Rectal smooth muscle tissue (tissue), 1 donor: Measurements from ENCODE around the gene DHX32.

Experiments used
- H3K27ac ChIP-seq: one replicate; pipeline ENCODE4 v1.7.0; 2013; ENCODE audit warnings: low read depth, low read length, inconsistent platforms
- H3K27me3 ChIP-seq: one replicate; pipeline ENCODE4 v1.7.0; 2013; ENCODE audit warnings: low read length; ENCODE audit not compliant: control insufficient read depth, insufficient read depth
- H3K36me3 ChIP-seq: one replicate; pipeline ENCODE4 v1.7.0; 2013; ENCODE audit warnings: low read length; ENCODE audit not compliant: control insufficient read depth, insufficient read depth
- H3K4me1 ChIP-seq: one replicate; pipeline ENCODE4 v1.7.0; 2013; ENCODE audit warnings: low read length; ENCODE audit not compliant: control insufficient read depth, insufficient read depth
- H3K4me3 ChIP-seq: one replicate; pipeline ENCODE4 v1.7.0; 2013; ENCODE audit warnings: low read length
- H3K9ac ChIP-seq: one replicate; pipeline ENCODE4 v1.7.0; 2013; ENCODE audit warnings: low read length

The DHX32 gene

GRCh38 chr10:125852487-125852886 is 28.6 kb downstream of the DHX32 start:
- Histone ChIP-seq H3K4me3 (no peak overlapping the region), H3K27ac (no peak overlapping the region), H3K4me1 (no peaks in the 10 kb centered on the region), H3K27me3 (no peaks in the 10 kb centered on the region), H3K9ac (no peak overlapping the region), H3K36me3 (peaks cover 16% of the 10 kb centered on the region)

- Histone ChIP-seq H3K27ac (no peak overlapping the region), H3K4me3 (no peak overlapping the region), H3K36me3 (peaks cover 16% of the 10 kb centered on the region)
These were observed 30.0 kb downstream of the DHX32 start for GRCh38 chr10:125850766-125851731.

GRCh38 chr10:125849448-125849847 is 31.6 kb downstream of the DHX32 start:
- H3K4me1 ChIP-seq = no peaks in the 10 kb centered on the region
- H3K9ac ChIP-seq = no peak overlapping the region
- H3K27me3 ChIP-seq = no peaks in the 10 kb centered on the region
- H3K4me3 ChIP-seq = no peak overlapping the region
- H3K36me3 ChIP-seq = peaks cover 16% of the 10 kb centered on the region
- H3K27ac ChIP-seq = no peak overlapping the region

More at GRCh38 chr10:125850766-125851731, 30.0 kb downstream of the DHX32 start:
- no peak overlapping the region for H3K9ac ChIP-seq
- H3K4me1 ChIP-seq = no peaks in the 10 kb centered on the region
- H3K27me3 ChIP-seq = no peaks in the 10 kb centered on the region

- Histone ChIP-seq H3K4me1 (no peaks in the 10 kb centered on the region), H3K9ac (no peak overlapping the region), H3K27me3 (no peaks in the 10 kb centered on the region), H3K4me3 (no peak overlapping the region), H3K36me3 (peaks cover 16% of the 10 kb centered on the region), H3K27ac (no peak overlapping the region)
These were observed 32.2 kb downstream of the DHX32 start for GRCh38 chr10:125848857-125849256.

- Histone ChIP-seq H3K27ac (no peak overlapping the region), H3K27me3 (no peaks in the 10 kb centered on the region), H3K4me3 (no peak overlapping the region), H3K36me3 (peaks cover 14% of the 10 kb centered on the region), H3K4me1 (no peaks in the 10 kb centered on the region), H3K9ac (no peak overlapping the region)
These were observed 32.7 kb downstream of the DHX32 start for GRCh38 chr10:125848371-125848770.

- peaks cover 11% of the 10 kb centered on the region for H3K36me3 ChIP-seq
- no peak overlapping the region for H3K4me3 ChIP-seq
- no peaks in the 10 kb centered on the region for H3K4me1 ChIP-seq
- H3K27ac ChIP-seq = no peak overlapping the region
- no peak overlapping the region for H3K9ac ChIP-seq
- H3K27me3 ChIP-seq = no peaks in the 10 kb centered on the region
These were observed 34.2 kb downstream of the DHX32 start for GRCh38 chr10:125846894-125847293.

GRCh38 chr10:125845617-125846016 is 35.5 kb downstream of the DHX32 start:
- H3K36me3 ChIP-seq = peaks cover 10% of the 10 kb centered on the region
- no peaks in the 10 kb centered on the region for H3K4me1 ChIP-seq
- H3K27ac ChIP-seq = no peak overlapping the region
- H3K4me3 ChIP-seq = no peak overlapping the region
- no peak overlapping the region for H3K9ac ChIP-seq
- no peaks in the 10 kb centered on the region for H3K27me3 ChIP-seq

- no peak overlapping the region for H3K9ac ChIP-seq
- H3K4me3 ChIP-seq = no peak overlapping the region
- no peak overlapping the region for H3K27ac ChIP-seq
- H3K4me1 ChIP-seq = no peaks in the 10 kb centered on the region
- no peaks in the 10 kb centered on the region for H3K27me3 ChIP-seq
- peaks cover 13% of the 10 kb centered on the region for H3K36me3 ChIP-seq
These were observed 36.3 kb downstream of the DHX32 start for GRCh38 chr10:125844751-125845221.

GRCh38 chr10:125843603-125844329 is 37.3 kb downstream of the DHX32 start:
- Histone ChIP-seq H3K27me3 (no peaks in the 10 kb centered on the region), H3K9ac (no peak overlapping the region), H3K27ac (no peak overlapping the region), H3K36me3 (peaks cover 19% of the 10 kb centered on the region), H3K4me1 (no peaks in the 10 kb centered on the region), H3K4me3 (no peak overlapping the region)

- Histone ChIP-seq H3K4me3 (no peak overlapping the region), H3K4me1 (no peaks in the 10 kb centered on the region), H3K36me3 (peaks cover 32% of the 10 kb centered on the region), H3K27ac (no peak overlapping the region), H3K9ac (no peak overlapping the region), H3K27me3 (no peaks in the 10 kb centered on the region)
These were observed 40.1 kb downstream of the DHX32 start for GRCh38 chr10:125840955-125841354.

- no peak overlapping the region for H3K9ac ChIP-seq
- peaks cover 34% of the 10 kb centered on the region for H3K36me3 ChIP-seq
- H3K4me3 ChIP-seq = no peak overlapping the region
- H3K27me3 ChIP-seq = no peaks in the 10 kb centered on the region
- no peaks in the 10 kb centered on the region for H3K4me1 ChIP-seq
- H3K27ac ChIP-seq = no peak overlapping the region
These were observed 40.7 kb downstream of the DHX32 start for GRCh38 chr10:125840406-125840805.

- H3K4me1 ChIP-seq = no peaks in the 10 kb centered on the region
- no peaks in the 10 kb centered on the region for H3K27me3 ChIP-seq
- H3K9ac ChIP-seq = no peak overlapping the region
- H3K4me3 ChIP-seq = no peak overlapping the region
- H3K27ac ChIP-seq = no peak overlapping the region
- H3K36me3 ChIP-seq = peaks cover 40% of the 10 kb centered on the region
These were observed 42.1 kb downstream of the DHX32 start for GRCh38 chr10:125838802-125839575.
